GM18858 (cell line): Measurements from ENCODE around the gene LOXL3.

Experiments used
- ATAC-seq: cut with Tn5 transposase; IDR thresholded peaks from one replicate; pipeline ENCODE4 v1.9.1; 2021; ENCODE audit not compliant: unreplicated experiment

Gene LOXL3

DNA sequence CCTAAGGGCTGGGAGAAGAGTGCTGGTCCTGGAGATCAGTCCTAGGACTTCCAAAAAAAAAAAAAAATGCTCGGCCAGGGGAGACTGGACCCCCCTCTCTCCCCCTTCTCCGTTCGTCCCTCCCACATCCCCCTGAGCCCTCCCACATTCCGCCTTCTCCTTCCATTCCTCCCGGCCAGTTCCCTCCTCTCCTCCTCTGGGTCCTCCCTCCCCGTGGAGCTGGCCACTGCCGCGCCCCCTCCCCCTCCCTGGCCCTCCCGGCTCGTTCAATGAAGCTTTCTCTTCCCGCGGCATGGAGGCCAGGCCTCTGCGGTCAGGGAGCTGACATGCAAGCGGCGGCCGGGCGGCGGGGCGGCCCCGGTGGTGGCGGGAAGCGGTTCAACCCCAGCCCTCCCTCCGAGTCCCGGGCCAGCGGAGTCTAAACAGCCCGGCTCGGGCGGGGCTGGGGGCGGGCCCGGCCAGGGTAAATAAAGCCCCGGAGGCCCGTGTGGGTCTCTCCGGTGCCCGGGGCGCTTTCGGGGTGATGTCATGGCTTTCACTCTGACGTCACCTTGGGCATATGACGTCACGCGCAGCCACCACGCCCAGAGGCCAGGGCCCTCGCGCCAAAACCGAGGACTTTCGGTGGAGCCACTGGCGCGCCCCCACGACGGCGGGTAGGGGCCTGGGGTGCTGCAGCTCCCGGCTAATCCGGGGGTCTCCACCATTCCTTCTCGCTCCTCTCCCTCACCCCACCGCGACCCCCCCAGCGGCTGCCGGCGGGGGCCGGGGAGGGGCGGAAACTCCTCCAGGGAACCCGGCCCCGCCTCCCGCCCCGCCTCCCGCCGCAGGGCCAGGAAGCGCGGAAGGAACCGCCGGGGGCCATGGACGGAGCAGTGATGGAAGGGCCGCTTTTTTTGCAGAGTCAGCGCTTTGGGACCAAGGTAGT is at the start of gene LOXL3, which contains the start of gene DOK1:
Gene LOXL3, minus strand, starts transcription at position 51 of the 928 bp plus-strand sequence. CDS start 1,308 bp downstream, outside the sequence.
Gene DOK1, plus strand, starts transcription at position 829 of the 928 bp plus-strand sequence. Its CDS starts 35 bp downstream, at position 864.
- peak; percentile 36 for ATAC-seq

GRCh38 chr2:74602586-74603281 is 49.0 kb upstream of the LOXL3 start:
- no peak for ATAC-seq

DNA sequence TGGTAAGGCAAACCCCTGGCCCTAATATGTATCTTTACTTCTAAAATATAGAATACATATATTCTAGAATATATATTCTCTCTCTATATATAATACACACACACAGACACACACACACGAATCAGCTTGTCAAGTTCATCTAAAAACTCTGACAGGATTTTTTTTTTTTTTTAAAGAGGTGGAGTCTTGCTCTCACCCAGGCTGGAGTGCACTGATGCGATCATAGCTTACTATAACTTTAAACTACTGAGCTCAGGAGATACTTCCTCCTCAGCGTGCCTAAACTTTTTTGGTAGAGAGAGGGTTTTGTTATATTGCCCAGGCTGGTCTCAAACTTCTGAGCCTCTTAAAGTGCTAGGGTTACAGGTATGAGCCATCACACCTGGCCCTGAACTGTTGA is 45.9 kb upstream of the LOXL3 start:
- ATAC-seq = no peak

GRCh38 chr2:74597410-74597809 is 43.7 kb upstream of the LOXL3 start:
- ATAC-seq = no peak

DNA sequence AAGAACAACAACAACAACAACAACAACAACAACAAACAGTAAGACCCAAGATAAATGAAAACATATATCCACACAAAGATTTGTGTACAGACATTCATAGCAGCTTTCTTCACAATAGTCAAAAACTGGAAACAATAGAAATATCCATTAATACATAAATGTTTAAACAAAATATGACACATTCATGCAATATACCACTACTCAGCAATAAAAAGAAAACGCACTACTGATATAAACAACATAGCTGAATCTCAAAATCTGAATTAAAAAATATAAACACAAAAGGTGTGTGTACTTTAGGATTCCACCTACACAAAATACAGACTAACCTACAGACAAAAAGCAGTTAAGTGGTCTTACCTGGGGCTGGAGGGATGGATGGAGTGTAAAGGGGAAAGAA is 42.8 kb upstream of the LOXL3 start:
- ATAC-seq = no peak

GRCh38 chr2:74593826-74594772 is 40.4 kb upstream of the LOXL3 start:
- ATAC-seq = no peak

DNA sequence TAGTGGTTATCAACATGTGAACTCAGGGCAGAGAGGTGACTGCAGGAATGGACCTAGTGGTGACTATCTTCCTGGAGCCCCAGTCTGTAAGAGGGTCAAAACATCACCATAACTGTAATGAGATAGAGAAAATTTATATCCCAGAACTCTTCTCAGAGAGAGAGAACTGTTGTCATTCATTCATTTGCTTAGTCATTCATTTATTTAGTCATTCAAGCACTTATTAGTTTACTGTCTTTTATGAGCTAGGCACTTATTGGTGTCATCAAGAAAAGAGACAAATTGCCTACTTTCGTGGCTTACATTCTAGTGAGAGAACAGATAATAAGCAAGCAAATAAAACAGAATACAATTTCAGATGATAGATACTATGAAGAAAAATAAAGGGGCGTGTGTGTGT is 34.9 kb upstream of the LOXL3 start:
- ATAC-seq = no peak

GRCh38 chr2:74587664-74588277 is 34.0 kb upstream of the LOXL3 start:
- ATAC-seq = peak; percentile 58

GRCh38 chr2:74585406-74586185 is 31.9 kb upstream of the LOXL3 start:
- no peak for ATAC-seq

DNA sequence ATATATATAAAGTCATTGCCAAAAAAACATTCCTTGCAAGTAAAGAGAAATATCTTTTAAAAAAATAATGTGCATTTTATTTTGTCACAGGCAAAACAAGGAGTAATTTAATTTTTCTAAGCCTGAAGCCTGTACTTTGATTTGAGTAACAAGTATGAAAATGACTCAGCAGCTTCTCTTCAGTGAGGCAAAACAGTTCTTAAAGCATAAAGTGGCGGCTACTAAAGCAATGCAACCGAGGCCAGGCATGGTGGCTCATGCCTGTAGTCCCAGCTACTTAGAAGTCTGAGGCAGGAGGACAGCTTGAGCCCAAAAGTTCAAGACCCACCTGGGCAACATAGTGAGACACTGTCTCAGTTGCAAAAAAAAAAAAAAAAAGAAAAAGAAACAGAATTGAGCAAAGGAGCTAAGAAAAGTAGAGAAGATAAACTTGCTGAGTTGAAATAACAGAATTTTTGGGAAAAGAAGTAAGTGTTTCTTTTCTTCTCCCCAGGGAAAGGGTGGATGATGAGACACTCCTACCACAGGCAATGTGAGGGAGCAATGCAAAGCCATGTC is 30.4 kb upstream of the LOXL3 start:
- peak; percentile 59 for ATAC-seq

- ATAC-seq = no peak
These were observed 29.8 kb upstream of the LOXL3 start for GRCh38 chr2:74583504-74583903.

DNA sequence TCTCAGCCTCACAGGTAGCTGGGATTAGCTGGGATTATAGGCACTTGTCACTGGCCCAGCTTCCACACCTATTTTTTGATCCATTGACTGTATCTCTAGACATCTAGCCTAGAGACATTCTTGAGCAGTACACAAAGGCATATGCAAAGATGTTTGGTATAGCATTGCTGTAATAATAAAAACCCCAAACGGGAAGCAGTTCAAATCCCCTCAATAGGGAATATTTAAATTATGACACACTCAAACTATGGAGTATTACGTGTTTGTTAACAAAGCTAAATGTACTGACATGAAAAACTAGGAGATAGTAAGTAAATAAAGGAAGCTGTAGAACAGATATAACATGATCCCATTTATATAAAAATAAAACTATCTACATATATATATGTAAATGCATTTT is 28.4 kb upstream of the LOXL3 start:
- no peak for ATAC-seq

GRCh38 chr2:74581463-74581862 is 27.7 kb upstream of the LOXL3 start:
- no peak for ATAC-seq

- peak; percentile 42 for ATAC-seq
These were observed 24.7 kb upstream of the LOXL3 start for GRCh38 chr2:74578408-74578807.

DNA sequence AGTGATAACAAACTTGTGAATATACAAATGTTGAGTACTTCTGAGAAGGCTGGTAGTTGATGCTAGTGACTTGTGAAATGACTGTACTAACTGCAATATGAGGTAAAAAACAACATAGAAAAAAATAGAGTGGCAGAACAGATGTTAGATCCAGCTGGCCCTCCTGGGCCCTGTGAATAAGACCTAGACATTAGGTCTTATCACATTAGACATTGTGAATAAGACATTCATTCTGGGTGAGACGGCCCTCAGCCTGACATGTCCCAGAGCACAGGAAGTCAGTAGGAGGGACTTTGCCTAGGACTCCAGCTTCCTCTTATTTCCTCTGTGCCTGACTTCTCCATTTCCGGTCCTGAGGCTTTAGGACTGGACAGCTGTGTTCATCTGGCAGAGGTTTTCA is 23.7 kb upstream of the LOXL3 start:
- peak; percentile 38 for ATAC-seq

DNA sequence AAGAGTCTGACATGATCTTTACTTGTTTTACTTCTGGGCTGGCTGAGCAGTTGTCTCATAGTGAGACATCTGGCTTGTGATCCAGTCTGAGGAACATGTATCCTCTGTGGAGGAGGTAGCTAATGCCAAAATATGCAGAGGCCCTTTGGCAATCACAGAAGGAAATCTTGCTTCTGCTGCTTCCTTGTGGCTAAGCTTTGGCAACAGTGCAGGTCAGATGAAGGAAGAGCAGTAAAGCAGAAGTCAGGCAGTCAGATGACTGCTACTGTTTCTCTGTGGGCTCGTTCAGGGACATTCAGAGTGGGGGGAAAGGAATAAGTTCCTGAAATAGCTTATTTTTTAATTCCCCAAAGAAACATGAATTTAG is 23.1 kb upstream of the LOXL3 start:
- ATAC-seq = no peak

DNA sequence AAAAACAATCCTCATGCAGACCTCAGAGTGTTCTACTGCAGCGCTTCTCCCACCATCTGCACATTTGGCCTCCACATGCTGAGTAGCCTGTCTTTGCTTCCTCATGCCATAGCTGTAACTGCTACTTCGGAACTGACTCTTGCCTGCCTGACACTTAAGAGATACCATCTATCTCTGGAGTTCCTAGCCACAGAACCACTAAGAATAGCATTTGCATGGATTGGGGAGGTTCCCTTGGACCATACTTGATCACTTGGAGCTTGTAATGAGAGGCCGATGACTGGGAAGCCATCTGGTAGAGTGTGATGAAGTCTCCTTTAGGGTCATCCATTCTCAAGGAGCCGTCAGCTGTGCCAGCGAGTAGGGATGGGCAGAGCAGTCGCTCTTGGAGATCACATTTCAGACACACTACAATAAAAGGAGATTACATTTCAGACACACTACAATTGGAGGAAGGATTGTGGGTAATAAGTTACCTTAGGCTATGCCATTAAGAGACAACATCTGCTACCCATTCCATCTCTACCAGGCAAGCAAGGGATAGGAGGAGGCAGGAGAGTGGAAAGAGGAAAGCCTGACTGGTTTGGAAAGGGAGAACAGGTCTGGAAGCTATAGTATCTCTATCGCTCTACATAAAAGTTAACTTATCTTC is 22.6 kb upstream of the LOXL3 start:
- ATAC-seq = no peak

DNA sequence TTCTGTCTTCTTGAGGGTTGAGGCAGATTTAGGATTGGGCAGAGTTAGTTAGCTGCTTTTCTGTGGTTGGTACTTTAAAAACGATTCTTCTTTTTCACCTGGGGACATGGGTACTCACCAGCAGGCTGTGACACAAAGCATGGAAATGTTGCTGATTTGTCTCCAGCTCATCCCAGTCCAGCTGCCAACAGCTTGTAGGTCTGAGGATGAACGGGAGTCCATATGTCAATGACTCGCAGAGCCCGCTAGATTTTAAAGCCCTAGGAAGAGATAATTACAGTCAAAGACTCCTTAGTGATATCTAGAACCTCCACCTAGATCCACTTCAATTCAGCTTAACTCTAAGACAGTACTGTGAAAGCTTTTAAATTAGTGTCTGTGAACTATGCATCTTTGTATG is 21.6 kb upstream of the LOXL3 start:
- no peak for ATAC-seq
